GM23248 (cell line): ENCODE data around the gene ORM1.

Experiments
- EZH2 ChIP-seq: fragments of 200-600 bp; sonication (generic); IDR thresholded peaks from 2 replicates; pipeline ENCODE4 v1.6.1; 2018; ENCODE audit warnings: antibody characterized with exemption, mild to moderate bottlenecking; ENCODE audit not compliant: insufficient read depth, poor library complexity, severe bottlenecking
- EZH2phosphoT487 ChIP-seq: fragments of 200-600 bp; sonication (generic); IDR thresholded peaks from 2 replicates; pipeline ENCODE4 v1.6.1; 2018; ENCODE audit warnings: antibody characterized with exemption, moderate library complexity, mild to moderate bottlenecking, low read depth; ENCODE audit not compliant: insufficient read depth

DNA sequence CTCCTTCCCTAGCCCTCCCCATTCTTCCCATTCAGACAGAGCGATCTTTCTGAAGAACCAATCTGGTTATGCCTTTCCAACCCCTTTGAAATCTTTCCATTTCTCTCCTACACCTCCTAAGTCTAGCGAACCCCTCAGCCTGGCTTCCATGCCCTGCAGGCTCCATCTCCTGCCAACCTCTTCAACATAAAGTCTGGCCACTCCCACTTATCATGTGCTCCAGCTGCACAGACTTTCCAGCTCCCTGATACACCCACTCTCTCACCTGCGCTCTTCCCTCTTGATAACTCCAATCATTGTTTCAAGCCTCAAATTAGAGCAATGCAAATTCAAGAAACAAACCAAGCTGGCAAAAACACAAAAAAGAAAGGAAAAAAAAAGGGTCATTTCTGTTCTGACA is 3.8 kb upstream of the ORM1 start:
- no peak for TF ChIP-seq EZH2
- no peak for TF ChIP-seq EZH2phosphoT487
